HEK293 (cell line): ENCODE measurements around the gene LRRN4CL.

ENCODE experiments used
- CTCF ChIA-PET: fragments of 350-600 bp; formaldehyde crosslinking; extraction: SDS; loops from one replicate; lab custom pipeline; 2021; ENCODE audit warnings: antibody characterized with exemption; lab: Yijun Ruan, JAX
- POLR2A ChIA-PET: fragments of 300-600 bp; formaldehyde crosslinking; extraction: SDS; loops from one replicate; lab custom pipeline; 2020; ENCODE audit warnings: antibody characterized with exemption, inconsistent platforms; lab: Yijun Ruan, JAX
- H3K27ac ChIP-seq: fragments of 200-500 bp; sonication (Bioruptor generic); 2 replicates; pipeline ENCODE4 v1.5.1; 2014; ENCODE audit warnings: low read depth, low read length, control low read depth, inconsistent platforms; ENCODE audit errors: extremely low read depth
- H3K36me3 ChIP-seq, 2 experiments: fragments of 200-500 bp in 1 of 2; sonication (Bioruptor generic) in 1 of 2; 1 replicate in 1 of 2; 2 replicates in 1 of 2; pipeline ENCODE4 v1.5.1; 2014 to 2017; ENCODE audit warnings: inconsistent platforms in 2 of 2, low read length in 2 of 2; ENCODE audit not compliant: control insufficient read depth in 2 of 2, insufficient read depth in 1 of 2
- H3K4me1 ChIP-seq: fragments of 200-500 bp; sonication (Bioruptor generic); 2 replicates; pipeline ENCODE4 v1.5.1; 2014; ENCODE audit warnings: mild to moderate bottlenecking, low read length, inconsistent platforms; ENCODE audit not compliant: control insufficient read depth, insufficient read depth
- H3K4me3 ChIP-seq: 2 replicates; pipeline ENCODE4 v1.5.1; 2011; ENCODE audit warnings: low read depth, mild to moderate bottlenecking, control low read depth, low read length, moderate library complexity
- H3K9me3 ChIP-seq: fragments of 200-500 bp; sonication (Bioruptor generic); 2 replicates; pipeline ENCODE4 v1.5.1; 2014; ENCODE audit warnings: low read depth, low read length, inconsistent platforms; ENCODE audit not compliant: control insufficient read depth, insufficient read depth
- BCL11B ChIP-seq: fragments of 450-650 bp; formaldehyde crosslinking; IDR thresholded peaks from 2 replicates; pipeline ENCODE4 v1.5.1; 2016; ENCODE audit warnings: low read depth, missing biosample characterization, missing genetic modification characterization
- GLIS1 ChIP-seq: fragments of 450-650 bp; formaldehyde crosslinking; IDR thresholded peaks from 2 replicates; pipeline ENCODE4 v1.5.1; 2016; ENCODE audit warnings: missing biosample characterization, missing genetic modification characterization
- GLIS2 ChIP-seq: fragments of 450-650 bp; formaldehyde crosslinking; IDR thresholded peaks from 2 replicates; pipeline ENCODE4 v1.5.1; 2016; ENCODE audit warnings: missing biosample characterization, missing genetic modification characterization
- INSM2 ChIP-seq: fragments of 450-650 bp; formaldehyde crosslinking; IDR thresholded peaks from 2 replicates; pipeline ENCODE4 v1.5.1; 2016; ENCODE audit warnings: missing biosample characterization, missing genetic modification characterization
- KLF10 ChIP-seq: fragments of 450-650 bp; IDR thresholded peaks from 2 replicates; pipeline ENCODE4 v1.5.1; 2018; ENCODE audit warnings: missing biosample characterization, mild to moderate bottlenecking, missing genetic modification characterization
- KLF17 ChIP-seq: fragments of 450-650 bp; formaldehyde crosslinking; IDR thresholded peaks from 2 replicates; pipeline ENCODE4 v1.5.1; 2016; ENCODE audit warnings: missing biosample characterization, missing genetic modification characterization
- MYNN ChIP-seq: fragments of 450-650 bp; formaldehyde crosslinking; IDR thresholded peaks from 2 replicates; pipeline ENCODE4 v1.5.1; 2016; ENCODE audit warnings: missing biosample characterization, missing genetic modification characterization, borderline replicate concordance
- OVOL3 ChIP-seq: fragments of 450-650 bp; formaldehyde crosslinking; IDR thresholded peaks from 2 replicates; pipeline ENCODE4 v1.5.1; 2016; ENCODE audit warnings: missing biosample characterization, missing genetic modification characterization
- SP3 ChIP-seq: fragments of 450-650 bp; formaldehyde crosslinking; IDR thresholded peaks from 2 replicates; pipeline ENCODE4 v1.5.1; 2016; ENCODE audit warnings: missing biosample characterization, missing genetic modification characterization
- WT1 ChIP-seq: fragments of 450-650 bp; formaldehyde crosslinking; IDR thresholded peaks from 2 replicates; pipeline ENCODE4 v1.5.1; 2016; ENCODE audit warnings: missing biosample characterization, missing genetic modification characterization
- ZBTB6 ChIP-seq: fragments of 450-650 bp; formaldehyde crosslinking; IDR thresholded peaks from 2 replicates; pipeline ENCODE4 v1.5.1; 2017; ENCODE audit warnings: missing biosample characterization, missing genetic modification characterization
- ZNF112 ChIP-seq: fragments of 450-650 bp; formaldehyde crosslinking; IDR thresholded peaks from 2 replicates; pipeline ENCODE4 v1.5.0; 2017; ENCODE audit warnings: missing biosample characterization, missing genetic modification characterization
- ZNF157 ChIP-seq: fragments of 450-650 bp; formaldehyde crosslinking; IDR thresholded peaks from 2 replicates; pipeline ENCODE4 v1.5.1; 2016; ENCODE audit warnings: missing biosample characterization, missing genetic modification characterization
- ZNF16 ChIP-seq: fragments of 450-650 bp; formaldehyde crosslinking; IDR thresholded peaks from 2 replicates; pipeline ENCODE4 v1.5.1; 2016; ENCODE audit warnings: low read depth, missing biosample characterization, missing genetic modification characterization
- ZNF211 ChIP-seq: fragments of 450-650 bp; formaldehyde crosslinking; IDR thresholded peaks from 2 replicates; pipeline ENCODE4 v1.5.1; 2016; ENCODE audit warnings: low read depth, missing biosample characterization, missing genetic modification characterization
- ZNF214 ChIP-seq: fragments of 450-650 bp; formaldehyde crosslinking; IDR thresholded peaks from 2 replicates; pipeline ENCODE4 v1.5.1; 2017; ENCODE audit warnings: missing biosample characterization, mild to moderate bottlenecking, missing genetic modification characterization, borderline replicate concordance
- ZNF335 ChIP-seq: fragments of 450-650 bp; formaldehyde crosslinking; conservative IDR thresholded peaks from 2 replicates; pipeline ENCODE4 v1.5.1; 2016; ENCODE audit warnings: missing biosample characterization, missing genetic modification characterization
- ZNF341 ChIP-seq: fragments of 450-650 bp; formaldehyde crosslinking; IDR thresholded peaks from 2 replicates; pipeline ENCODE4; 2016; ENCODE audit warnings: low read depth, missing biosample characterization, missing genetic modification characterization
- ZNF354C ChIP-seq: fragments of 450-650 bp; formaldehyde crosslinking; IDR thresholded peaks from 2 replicates; pipeline ENCODE4 v1.5.1; 2016; ENCODE audit warnings: missing biosample characterization, missing genetic modification characterization, low read depth, borderline replicate concordance
- ZNF660 ChIP-seq: fragments of 450-650 bp; IDR thresholded peaks from 2 replicates; pipeline ENCODE4 v1.5.1; 2018; ENCODE audit warnings: missing biosample characterization, mild to moderate bottlenecking, missing genetic modification characterization
- ZNF677 ChIP-seq: fragments of 450-650 bp; IDR thresholded peaks from 2 replicates; pipeline ENCODE4 v1.5.0; 2018; ENCODE audit warnings: missing biosample characterization, mild to moderate bottlenecking, missing genetic modification characterization, moderate library complexity
- ZSCAN30 ChIP-seq: fragments of 450-650 bp; IDR thresholded peaks from 2 replicates; pipeline ENCODE4 v1.5.1; 2018; ENCODE audit warnings: missing biosample characterization, mild to moderate bottlenecking, missing genetic modification characterization, moderate library complexity
- ZXDB ChIP-seq: fragments of 450-650 bp; formaldehyde crosslinking; IDR thresholded peaks from 2 replicates; pipeline ENCODE4 v1.5.1; 2016; ENCODE audit warnings: missing biosample characterization, missing genetic modification characterization

LRRN4CL gene

GRCh38 chr11:62648185-62648966 lies 41.0 kb downstream of the LRRN4CL start (continued):
- TF ChIP-seq ZNF354C (tag by site-specific recombination) = no peak
- no peak for TF ChIP-seq ZNF211 (tag by site-specific recombination)
- no peak for TF ChIP-seq OVOL3 (tag by site-specific recombination)
- no peak for TF ChIP-seq ZNF214
- TF ChIP-seq ZNF660 (tag by site-specific recombination) = no peak
- TF ChIP-seq ZNF112 (tag by site-specific recombination) = no peak

GRCh38 chr11:62647609-62648005 lies 41.7 kb downstream of the LRRN4CL start:
- Histone ChIP-seq H3K4me3 (no peak overlapping the region), H3K36me3 (peaks cover 5 to 55% of the 10 kb centered on the region in 2 experiments; a peak in 2 of 3 replicates), H3K4me1 (peaks cover 3% of the 10 kb centered on the region; the same call in 1 of the 2 replicates), H3K9me3 (no peaks in the 10 kb centered on the region), H3K27ac (no peak overlapping the region)
- POLR2A ChIA-PET = interaction anchor here (1.0 to 5.9 kb wide), 8 partner anchors 12 to 233 kb away, joined by 4 to 79 read pairs (median 11); partner anchors contain the start of genes C11orf98, CSKMT, LBHD1 and SLC3A2
- no peak for TF ChIP-seq MYNN (tag by site-specific recombination)
- TF ChIP-seq ZBTB6 = 0 out of 2 replicates have a peak, but pooled peaks have one; percentile 39
- CTCF ChIA-PET = interaction anchor here (1.2 kb wide), 1 partner anchor 253 kb away, joined by 4 read pairs; no protein-coding TSS in a partner anchor

GRCh38 chr11:62646825-62647608 lies 42.3 kb downstream of the LRRN4CL start:
- no peak overlapping the region for H3K4me3 ChIP-seq
- H3K27ac ChIP-seq = no peak overlapping the region
- CTCF ChIA-PET = no interaction called here

GRCh38 chr11:62645946-62646824 lies 43.1 kb downstream of the LRRN4CL start, which contains the start of gene GANAB:
Gene GANAB (minus strand): TSS chr11:62646613. CDS start chr11:62646599, 14 bp downstream.
- CTCF ChIA-PET = interaction anchor here (0.9 to 1.5 kb wide), 3 partner anchors 9 to 85 kb away, joined by 3 to 5 read pairs (median 4); no protein-coding TSS in a partner anchor
- TF ChIP-seq GLIS2 (tag by site-specific recombination) (peak; percentile 82), ZSCAN30 (tag by site-specific recombination) (peak; percentile 54; the same call in 1 of the 2 replicates), ZNF335 (peak; percentile 80), SP3 (tag by site-specific recombination) (peak; percentile 79), ZNF157 (tag by site-specific recombination) (no peak), ZXDB (peak; percentile 38; the same call in 1 of the 2 replicates), INSM2 (peak; percentile 65; the same call in 1 of the 2 replicates), KLF17 (tag by site-specific recombination) (peak; percentile 45; the same call in 1 of the 2 replicates), KLF10 (tag by site-specific recombination) (0 out of 2 replicates have a peak, but pooled peaks have one; percentile 14), WT1 (tag by site-specific recombination) (0 out of 2 replicates have a peak, but pooled peaks have one; percentile 34), GLIS1 (tag by site-specific recombination) (peak; percentile 59), BCL11B (tag by site-specific recombination) (no peak)

More at GRCh38 chr11:62646825-62647608, 42.3 kb downstream of the LRRN4CL start:
- TF ChIP-seq BCL11B (tag by site-specific recombination) = no peak
- peak; percentile 25; the same call in 1 of the 2 replicates for TF ChIP-seq ZNF341 (tag by site-specific recombination)
- no peak for TF ChIP-seq ZNF677 (tag by site-specific recombination)
- no peak for TF ChIP-seq ZNF16 (tag by site-specific recombination)
- Histone ChIP-seq H3K36me3 (peaks cover 5 to 57% of the 10 kb centered on the region in 2 experiments; a peak in 2 of 3 replicates), H3K9me3 (no peaks in the 10 kb centered on the region), H3K4me1 (peaks cover 3% of the 10 kb centered on the region; the same call in 1 of the 2 replicates)
- POLR2A ChIA-PET = interaction anchor here (0.6 to 5.9 kb wide), 23 partner anchors 9 to 288 kb away, joined by 3 to 79 read pairs (median 4); partner anchors contain the start of genes B3GAT3, C11orf98, CSKMT and EEF1G

More at GRCh38 chr11:62645946-62646824, 43.1 kb downstream of the LRRN4CL start, which contains the start of gene GANAB:
- H3K36me3 ChIP-seq = peaks cover 5 to 57% of the 10 kb centered on the region in 2 experiments; a peak in 2 of 3 replicates
- no peaks in the 10 kb centered on the region for H3K9me3 ChIP-seq
- peak within 1 kb of the TSS; percentile 86 for H3K4me3 ChIP-seq
- POLR2A ChIA-PET = interaction anchor here (0.6 to 5.9 kb wide), 24 partner anchors 9 to 289 kb away, joined by 3 to 79 read pairs (median 4); partner anchors contain the start of genes B3GAT3, C11orf98, CSKMT and EEF1G
- peak within 1 kb of the TSS; percentile 83 for H3K27ac ChIP-seq
- H3K4me1 ChIP-seq = peaks cover 3% of the 10 kb centered on the region; the same call in 1 of the 2 replicates
